Ishikawa (cell line): ENCODE measurements around the gene TEAD4.
A peak's percentile ranks its signal among the peaks of the same experiment; 100 is the strongest.

Experiments
- CEBPB ChIP-seq: IDR thresholded peaks from 2 replicates; pipeline ENCODE4 v1.6.1; 2012
- CREB1 ChIP-seq: IDR thresholded peaks from 2 replicates; pipeline ENCODE4 v1.6.1; 2012; ENCODE audit warnings: low read depth
- EGR1 ChIP-seq: IDR thresholded peaks from 2 replicates; pipeline ENCODE4 v1.6.1; 2012
- EP300 ChIP-seq: IDR thresholded peaks from 2 replicates; pipeline ENCODE4 v1.6.1; 2012; ENCODE audit warnings: borderline replicate concordance
- FOXM1 ChIP-seq: IDR thresholded peaks from 2 replicates; pipeline ENCODE4 v1.6.1; 2012; ENCODE audit warnings: low read depth, borderline replicate concordance
- NFIC ChIP-seq: IDR thresholded peaks from 2 replicates; pipeline ENCODE4 v1.6.1; 2012
- RAD21 ChIP-seq: IDR thresholded peaks from 2 replicates; pipeline ENCODE4 v1.6.1; 2012; ENCODE audit warnings: low read depth
- TAF1 ChIP-seq: IDR thresholded peaks from 2 replicates; pipeline ENCODE4 v1.6.1; 2012; ENCODE audit warnings: low read depth, mild to moderate bottlenecking
- TCF12 ChIP-seq: IDR thresholded peaks from 2 replicates; pipeline ENCODE4 v1.6.1; 2012; ENCODE audit warnings: low read depth
- TEAD4 ChIP-seq: IDR thresholded peaks from 2 replicates; pipeline ENCODE4 v1.6.1; 2012
- YY1 ChIP-seq: IDR thresholded peaks from 2 replicates; pipeline ENCODE4 v1.6.1; 2012; ENCODE audit warnings: low read depth
- ZBTB7A ChIP-seq: IDR thresholded peaks from 2 replicates; pipeline ENCODE4 v1.6.1; 2012; ENCODE audit warnings: low read depth
- TF ChIP-seq, protein P1 (sequence below): IDR thresholded peaks from 2 replicates; pipeline ENCODE4 v1.6.1; 2012; ENCODE audit warnings: low read depth, mild to moderate bottlenecking
- TF ChIP-seq, protein P2 (sequence below): IDR thresholded peaks from 2 replicates; pipeline ENCODE4 v1.6.1; 2012
- TF ChIP-seq, protein P3 (sequence below): IDR thresholded peaks from 2 replicates; pipeline ENCODE4 v1.6.1; 2012

TEAD4 gene

DNA sequence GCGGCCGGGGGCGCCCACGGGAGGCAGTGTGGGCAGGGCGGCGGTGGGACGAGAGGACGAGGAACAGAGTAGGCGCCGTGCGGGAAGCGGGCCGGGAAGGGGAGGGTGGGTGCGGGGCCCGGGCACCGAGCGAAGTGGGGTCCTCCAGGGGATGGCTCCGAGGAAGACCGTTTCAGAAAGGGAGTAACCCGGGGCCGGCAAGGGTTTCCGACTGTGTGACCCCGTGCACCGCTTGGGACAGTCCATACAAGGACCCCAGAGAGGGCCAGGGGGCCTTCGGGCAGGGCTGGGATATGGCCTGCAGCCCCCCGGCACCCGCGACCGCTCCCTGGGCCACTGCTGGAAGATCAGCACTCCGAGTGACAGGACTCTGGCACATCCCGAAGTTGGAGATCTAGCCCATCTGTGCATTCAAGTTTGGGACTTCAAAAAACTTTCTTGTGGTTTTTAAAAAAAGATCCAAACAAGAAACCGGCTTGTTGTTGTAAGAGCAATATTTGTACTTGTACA lies 118.4 kb downstream of the TEAD4 start:
- TF ChIP-seq, protein P1, sequence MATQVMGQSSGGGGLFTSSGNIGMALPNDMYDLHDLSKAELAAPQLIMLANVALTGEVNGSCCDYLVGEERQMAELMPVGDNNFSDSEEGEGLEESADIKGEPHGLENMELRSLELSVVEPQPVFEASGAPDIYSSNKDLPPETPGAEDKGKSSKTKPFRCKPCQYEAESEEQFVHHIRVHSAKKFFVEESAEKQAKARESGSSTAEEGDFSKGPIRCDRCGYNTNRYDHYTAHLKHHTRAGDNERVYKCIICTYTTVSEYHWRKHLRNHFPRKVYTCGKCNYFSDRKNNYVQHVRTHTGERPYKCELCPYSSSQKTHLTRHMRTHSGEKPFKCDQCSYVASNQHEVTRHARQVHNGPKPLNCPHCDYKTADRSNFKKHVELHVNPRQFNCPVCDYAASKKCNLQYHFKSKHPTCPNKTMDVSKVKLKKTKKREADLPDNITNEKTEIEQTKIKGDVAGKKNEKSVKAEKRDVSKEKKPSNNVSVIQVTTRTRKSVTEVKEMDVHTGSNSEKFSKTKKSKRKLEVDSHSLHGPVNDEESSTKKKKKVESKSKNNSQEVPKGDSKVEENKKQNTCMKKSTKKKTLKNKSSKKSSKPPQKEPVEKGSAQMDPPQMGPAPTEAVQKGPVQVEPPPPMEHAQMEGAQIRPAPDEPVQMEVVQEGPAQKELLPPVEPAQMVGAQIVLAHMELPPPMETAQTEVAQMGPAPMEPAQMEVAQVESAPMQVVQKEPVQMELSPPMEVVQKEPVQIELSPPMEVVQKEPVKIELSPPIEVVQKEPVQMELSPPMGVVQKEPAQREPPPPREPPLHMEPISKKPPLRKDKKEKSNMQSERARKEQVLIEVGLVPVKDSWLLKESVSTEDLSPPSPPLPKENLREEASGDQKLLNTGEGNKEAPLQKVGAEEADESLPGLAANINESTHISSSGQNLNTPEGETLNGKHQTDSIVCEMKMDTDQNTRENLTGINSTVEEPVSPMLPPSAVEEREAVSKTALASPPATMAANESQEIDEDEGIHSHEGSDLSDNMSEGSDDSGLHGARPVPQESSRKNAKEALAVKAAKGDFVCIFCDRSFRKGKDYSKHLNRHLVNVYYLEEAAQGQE = no peak
- TF ChIP-seq ZBTB7A = 0 out of 2 replicates have a peak, but pooled peaks have one; percentile 8

DNA sequence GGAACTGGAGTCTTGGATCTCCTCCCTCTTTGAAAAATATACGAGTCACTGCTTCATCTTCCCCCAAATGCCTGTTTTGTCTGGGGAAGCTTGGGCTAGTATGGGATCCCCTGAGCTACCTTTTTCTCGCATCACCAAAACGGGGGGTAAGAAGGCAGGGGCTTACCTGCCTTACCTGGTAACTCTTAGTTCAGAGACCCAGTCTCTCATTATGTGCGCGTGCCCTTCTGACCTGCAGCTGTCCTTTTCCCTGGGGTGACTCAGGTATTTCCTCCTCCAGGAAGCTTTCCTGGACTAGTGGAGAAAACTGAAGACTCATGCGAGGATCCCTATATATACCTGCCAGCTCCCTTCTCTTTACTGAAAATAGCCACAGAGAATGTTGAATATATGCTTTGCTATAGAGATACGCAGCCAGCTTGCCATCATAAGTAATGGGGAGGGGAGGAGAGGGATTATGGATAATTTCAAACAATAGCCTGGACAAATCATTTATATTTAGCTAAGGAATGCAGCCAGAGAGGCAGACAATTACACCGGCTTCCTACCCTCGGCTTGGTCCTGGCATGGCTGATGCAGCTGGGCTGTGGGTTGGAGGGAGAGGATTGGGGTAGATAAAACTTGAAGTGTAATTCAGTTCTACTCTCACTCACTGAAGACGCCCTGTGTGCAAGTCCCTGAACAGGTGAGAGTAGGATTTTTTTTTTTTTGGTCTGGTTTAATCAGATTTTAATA lies 119.1 kb downstream of the TEAD4 start:
- TF ChIP-seq RAD21 = no peak
- TF ChIP-seq, protein P2, sequence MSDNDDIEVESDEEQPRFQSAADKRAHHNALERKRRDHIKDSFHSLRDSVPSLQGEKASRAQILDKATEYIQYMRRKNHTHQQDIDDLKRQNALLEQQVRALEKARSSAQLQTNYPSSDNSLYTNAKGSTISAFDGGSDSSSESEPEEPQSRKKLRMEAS = 0 out of 2 replicates have a peak, but pooled peaks have one; percentile 22

DNA sequence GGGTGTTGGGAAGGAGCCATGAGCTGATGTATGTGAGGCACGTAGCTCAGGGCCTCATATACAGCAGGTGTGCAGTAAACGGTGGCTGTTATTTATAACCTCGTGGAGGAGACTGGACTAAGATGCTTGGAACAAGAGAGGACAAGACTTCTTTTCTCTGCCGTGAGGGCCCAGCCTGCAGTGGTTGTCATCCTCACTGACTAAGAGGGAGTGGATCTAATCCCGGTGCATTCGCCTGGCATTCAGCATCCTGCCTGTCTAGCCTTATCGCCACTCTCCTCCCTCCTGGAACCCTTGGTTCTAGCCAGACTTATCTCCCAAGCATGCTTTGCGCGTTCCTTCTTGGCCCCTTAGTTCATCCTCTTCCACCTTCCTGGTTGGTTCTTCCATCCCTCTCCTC lies 121.9 kb downstream of the TEAD4 start:
- TF ChIP-seq, protein P1 = no peak

DNA sequence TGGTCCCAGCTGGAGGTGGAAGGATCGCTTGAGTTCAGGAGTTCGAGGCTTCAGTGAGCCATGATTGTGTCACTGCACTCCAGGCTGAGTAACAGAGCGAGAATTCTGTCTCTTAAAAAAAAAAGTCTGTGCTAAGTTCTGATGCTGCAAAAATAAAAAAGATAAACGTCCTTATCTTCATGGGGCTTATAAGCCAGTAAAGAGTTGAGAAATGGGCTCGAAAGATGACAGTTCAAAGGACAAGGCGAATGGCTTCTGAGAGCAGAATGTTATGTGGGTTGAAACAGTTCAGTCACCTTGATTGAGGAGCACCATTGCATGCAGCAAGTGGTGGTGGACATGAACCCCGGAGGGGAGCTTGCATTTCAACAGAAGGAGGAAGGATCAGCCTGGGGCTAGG lies 122.7 kb downstream of the TEAD4 start:
- TF ChIP-seq RAD21 (no peak), ZBTB7A (no peak), FOXM1 (no peak), YY1 (no peak), TCF12 (no peak), CREB1 (no peak)
- TF ChIP-seq, protein P3, sequence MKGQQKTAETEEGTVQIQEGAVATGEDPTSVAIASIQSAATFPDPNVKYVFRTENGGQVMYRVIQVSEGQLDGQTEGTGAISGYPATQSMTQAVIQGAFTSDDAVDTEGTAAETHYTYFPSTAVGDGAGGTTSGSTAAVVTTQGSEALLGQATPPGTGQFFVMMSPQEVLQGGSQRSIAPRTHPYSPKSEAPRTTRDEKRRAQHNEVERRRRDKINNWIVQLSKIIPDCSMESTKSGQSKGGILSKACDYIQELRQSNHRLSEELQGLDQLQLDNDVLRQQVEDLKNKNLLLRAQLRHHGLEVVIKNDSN = no peak

DNA sequence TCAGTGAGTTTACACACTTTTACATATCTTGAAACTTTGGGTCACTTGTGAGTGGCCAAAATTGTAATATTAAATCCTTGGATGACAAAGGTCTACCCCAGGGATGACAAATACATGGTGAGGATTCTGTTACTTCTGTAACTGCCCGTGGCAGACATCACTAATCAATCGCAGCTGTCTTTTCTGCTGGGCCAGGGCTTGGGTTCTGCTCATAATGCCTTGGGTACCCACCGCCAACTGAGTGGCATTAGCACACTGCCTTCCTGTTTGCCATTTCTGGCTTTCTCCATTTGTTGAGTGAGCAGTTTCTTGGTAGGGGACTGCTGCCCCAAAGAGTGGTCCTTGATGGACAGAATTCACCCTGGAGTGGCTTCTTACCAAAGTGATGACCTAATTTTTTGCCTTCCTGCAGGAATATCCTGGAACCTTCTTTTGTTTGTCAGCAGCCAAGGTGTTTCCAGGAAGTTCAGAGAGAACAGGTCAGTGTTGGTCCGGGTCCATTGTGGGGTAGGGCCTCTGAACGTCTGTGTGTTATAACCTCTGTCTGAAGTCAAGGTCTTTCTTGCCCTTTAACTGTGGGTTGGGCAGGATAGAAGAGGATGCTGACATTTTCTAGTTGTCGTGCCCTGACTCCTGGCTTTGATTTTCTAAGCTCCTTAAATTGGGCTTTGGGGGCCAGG lies 124.2 kb downstream of the TEAD4 start:
- TF ChIP-seq NFIC (no peak), CEBPB (no peak), CREB1 (no peak), EGR1 (no peak), YY1 (no peak), RAD21 (no peak), FOXM1 (no peak), EP300 (no peak), TEAD4 (no peak), ZBTB7A (no peak), TAF1 (no peak), TCF12 (no peak)
- TF ChIP-seq, protein P2 = no peak
- TF ChIP-seq, protein P1 = no peak
- TF ChIP-seq, protein P3 = no peak
